Glutamatergic neuron (in vitro differentiated cells): ENCODE data around the gene LDHD. TPM values are rescaled to one million over a fixed set of nuclear protein-coding genes. Genes with fewer than 3 reads are reported as not detected.

Source experiments
- DNase-seq: peaks from one replicate; pipeline ENCODE4 v3.0.0; 2022
- H3K27ac Mint-ChIP-seq: one replicate; pipeline ENCODE4 v1.8.0; 2020; ENCODE audit warnings: mild to moderate bottlenecking, mixed read lengths, inconsistent platforms; ENCODE audit not compliant: unreplicated experiment
- H3K27me3 Mint-ChIP-seq: one replicate; pipeline ENCODE4 v1.8.0; 2020; ENCODE audit warnings: mild to moderate bottlenecking, moderate library complexity, mixed read lengths, inconsistent platforms; ENCODE audit not compliant: unreplicated experiment
- H3K36me3 Mint-ChIP-seq: one replicate; pipeline ENCODE4 v1.8.0; 2020; ENCODE audit warnings: mild to moderate bottlenecking, mixed read lengths, inconsistent platforms; ENCODE audit not compliant: unreplicated experiment
- H3K4me1 Mint-ChIP-seq: one replicate; pipeline ENCODE4 v1.8.0; 2020; ENCODE audit warnings: mild to moderate bottlenecking, low read depth, mixed read lengths, inconsistent platforms; ENCODE audit not compliant: unreplicated experiment
- H3K4me3 Mint-ChIP-seq: one replicate; pipeline ENCODE4 v1.8.0; 2020; ENCODE audit warnings: mild to moderate bottlenecking, mixed read lengths, inconsistent platforms; ENCODE audit not compliant: unreplicated experiment
- H3K9me3 Mint-ChIP-seq: one replicate; pipeline ENCODE4 v1.8.0; 2020; ENCODE audit warnings: mild to moderate bottlenecking, moderate library complexity, mixed read lengths, inconsistent platforms; ENCODE audit not compliant: unreplicated experiment
- total RNA-seq: library from RNA; stranded (reverse); fragmentation: NEBNext Ultra II Directional; extraction: Animal tissue kit (Norgen Biotek cat#: 25700); gene quantifications from one replicate; pipeline ENCODE4 v1.2.1, GENCODE V29; 2021; ENCODE audit not compliant: unreplicated experiment
- TF ChIP-seq, protein P1 (sequence below): fragments of 200-600 bp; sonication (generic); IDR thresholded peaks from one replicate; pipeline ENCODE4 v1.5.0; 2021; ENCODE audit not compliant: partially characterized antibody, unreplicated experiment

LDHD gene
- total RNA-seq, 1 donor from 2014 or later: not detected

- Mint-ChIP-seq H3K27ac (peak overlapping the region; percentile 38), H3K4me1 (peaks cover 14% of the 10 kb centered on the region), H3K27me3 (peaks cover 10% of the 10 kb centered on the region), H3K36me3 (no peaks in the 10 kb centered on the region), H3K4me3 (no peak overlapping the region), H3K9me3 (peaks cover 11% of the 10 kb centered on the region)
- TF ChIP-seq, protein P1, sequence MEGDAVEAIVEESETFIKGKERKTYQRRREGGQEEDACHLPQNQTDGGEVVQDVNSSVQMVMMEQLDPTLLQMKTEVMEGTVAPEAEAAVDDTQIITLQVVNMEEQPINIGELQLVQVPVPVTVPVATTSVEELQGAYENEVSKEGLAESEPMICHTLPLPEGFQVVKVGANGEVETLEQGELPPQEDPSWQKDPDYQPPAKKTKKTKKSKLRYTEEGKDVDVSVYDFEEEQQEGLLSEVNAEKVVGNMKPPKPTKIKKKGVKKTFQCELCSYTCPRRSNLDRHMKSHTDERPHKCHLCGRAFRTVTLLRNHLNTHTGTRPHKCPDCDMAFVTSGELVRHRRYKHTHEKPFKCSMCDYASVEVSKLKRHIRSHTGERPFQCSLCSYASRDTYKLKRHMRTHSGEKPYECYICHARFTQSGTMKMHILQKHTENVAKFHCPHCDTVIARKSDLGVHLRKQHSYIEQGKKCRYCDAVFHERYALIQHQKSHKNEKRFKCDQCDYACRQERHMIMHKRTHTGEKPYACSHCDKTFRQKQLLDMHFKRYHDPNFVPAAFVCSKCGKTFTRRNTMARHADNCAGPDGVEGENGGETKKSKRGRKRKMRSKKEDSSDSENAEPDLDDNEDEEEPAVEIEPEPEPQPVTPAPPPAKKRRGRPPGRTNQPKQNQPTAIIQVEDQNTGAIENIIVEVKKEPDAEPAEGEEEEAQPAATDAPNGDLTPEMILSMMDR: no peak
- DNase-seq: no peak
Observed at GRCh38 chr16:75111961-75112733, 4.4 kb downstream of the LDHD start.

- H3K9me3 Mint-ChIP-seq: peaks cover 11% of the 10 kb centered on the region
- no peak for DNase-seq
- no peaks in the 10 kb centered on the region for H3K36me3 Mint-ChIP-seq
- TF ChIP-seq, protein P1: peak; percentile 55
- peaks cover 10% of the 10 kb centered on the region for H3K27me3 Mint-ChIP-seq
- H3K4me1 Mint-ChIP-seq: peaks cover 14% of the 10 kb centered on the region
- H3K4me3 Mint-ChIP-seq: no peak overlapping the region
- H3K27ac Mint-ChIP-seq: peak overlapping the region; percentile 38
Observed at GRCh38 chr16:75111514-75111940, 5.1 kb downstream of the LDHD start.

GRCh38 chr16:75110637-75111513 lies 5.7 kb downstream of the LDHD start:
- TF ChIP-seq, protein P1: peak; percentile 86
- peak; percentile 89 for DNase-seq
- Mint-ChIP-seq H3K9me3 (peaks cover 11% of the 10 kb centered on the region), H3K27me3 (peaks cover 10% of the 10 kb centered on the region), H3K36me3 (no peaks in the 10 kb centered on the region), H3K4me1 (peaks cover 14% of the 10 kb centered on the region), H3K27ac (peak overlapping the region; percentile 97), H3K4me3 (peak overlapping the region; percentile 79)

GRCh38 chr16:75109732-75110243 lies 6.8 kb downstream of the LDHD start:
- peaks cover 10% of the 10 kb centered on the region for H3K27me3 Mint-ChIP-seq
- H3K36me3 Mint-ChIP-seq: no peaks in the 10 kb centered on the region
- peaks cover 11% of the 10 kb centered on the region for H3K9me3 Mint-ChIP-seq
- no peak overlapping the region for H3K4me3 Mint-ChIP-seq
- TF ChIP-seq, protein P1: no peak
- H3K27ac Mint-ChIP-seq: peak overlapping the region; percentile 31
- no peak for DNase-seq
- H3K4me1 Mint-ChIP-seq: peaks cover 17% of the 10 kb centered on the region
